CD14-positive monocyte (primary cell): ENCODE measurements around the gene PARD6G. TPM values are rescaled to one million over a fixed set of nuclear protein-coding genes. Genes with fewer than 3 reads are reported as not detected.

Experiments
- DNase-seq, 3 donors: peaks; one replicate each; pipeline ENCODE4 v3.0.0-alpha.2; 2011 to 2022
- H2AFZ ChIP-seq: 2 replicates; pipeline ENCODE4 v1.6.0; 2012; ENCODE audit warnings: mild to moderate bottlenecking, low read depth, low read length, inconsistent platforms; ENCODE audit not compliant: insufficient read depth, poor library complexity, severe bottlenecking
- H3K27ac ChIP-seq, 2 donors: 1 replicate in 1 of 2; 2 replicates in 1 of 2; pipeline ENCODE4 v1.5.1; 2012 to 2013; ENCODE audit warnings: low read length in 2 of 2, control low read depth in 1 of 2, inconsistent platforms in 1 of 2, low read depth in 1 of 2, mild to moderate bottlenecking in 1 of 2
- H3K27me3 ChIP-seq, 2 donors: one replicate each; pipeline versions ENCODE4 v1.6.0 to v1.6.1; 2011 to 2013; ENCODE audit warnings: low read length in 2 of 2; ENCODE audit not compliant: control insufficient read depth in 2 of 2, insufficient read depth in 2 of 2
- H3K36me3 ChIP-seq, 2 donors: replicated peaks in 1 of 2; 1 replicate in 1 of 2; 2 replicates in 1 of 2; pipeline versions ENCODE4 v1.5.1 to v1.6.1; 2012 to 2013; ENCODE audit warnings: low read length in 2 of 2, control low read depth in 1 of 2, inconsistent platforms in 1 of 2, mild to moderate bottlenecking in 1 of 2; ENCODE audit not compliant: insufficient read depth in 2 of 2, control insufficient read depth in 1 of 2
- H3K4me1 ChIP-seq, 2 donors: 1 replicate in 1 of 2; 2 replicates in 1 of 2; pipeline versions ENCODE4 v1.5.1 to v1.6.1; 2012 to 2013; ENCODE audit warnings: low read length in 2 of 2, control low read depth in 1 of 2, inconsistent platforms in 1 of 2, mild to moderate bottlenecking in 1 of 2, moderate library complexity in 1 of 2; ENCODE audit not compliant: insufficient read depth in 2 of 2, control insufficient read depth in 1 of 2
- H3K4me2 ChIP-seq: replicated peaks from 2 replicates; pipeline ENCODE3; 2012; ENCODE audit warnings: low read length, moderate library complexity, mild to moderate bottlenecking; ENCODE audit not compliant: poor library complexity, severe bottlenecking; ENCODE audit errors: extremely low read depth
- H3K4me3 ChIP-seq, 3 experiments: fragments of 200-600 bp in 1 of 3; sonication (generic) in 1 of 3; replicated peaks in 1 of 3; 1 replicate in 2 of 3; 2 replicates in 1 of 3; pipeline ENCODE4 v1.5.1; 2011 to 2013; ENCODE audit warnings: low read length in 3 of 3, mild to moderate bottlenecking in 3 of 3, control low read depth in 2 of 3, low read depth in 2 of 3, inconsistent platforms in 1 of 3, moderate library complexity in 1 of 3
- H3K79me2 ChIP-seq: 2 replicates; pipeline ENCODE4 v1.6.0; 2012; ENCODE audit warnings: mild to moderate bottlenecking, control low read depth, inconsistent platforms, low read length, moderate library complexity; ENCODE audit not compliant: insufficient read depth
- H3K9ac ChIP-seq: 2 replicates; pipeline ENCODE4 v1.6.0; 2017; ENCODE audit warnings: low read length, mild to moderate bottlenecking; ENCODE audit not compliant: insufficient read depth, poor library complexity, severe bottlenecking
- H3K9me3 ChIP-seq, 2 donors: replicated peaks in 1 of 2; 1 replicate in 1 of 2; 2 replicates in 1 of 2; pipeline versions ENCODE4 v1.5.1 to v1.6.1; 2012 to 2013; ENCODE audit warnings: low read length in 2 of 2, control low read depth in 1 of 2; ENCODE audit not compliant: control insufficient read depth in 1 of 2, insufficient read depth in 1 of 2
- H4K20me1 ChIP-seq: 2 replicates; pipeline ENCODE4 v1.6.0; 2012; ENCODE audit warnings: mild to moderate bottlenecking, low read length, control low read depth, moderate library complexity; ENCODE audit not compliant: insufficient read depth
- H3K27ac Mint-ChIP-seq, 7 donors: one replicate each; pipeline ENCODE4 v1.8.0; 2020; ENCODE audit warnings: mild to moderate bottlenecking in 7 of 7, mixed read lengths in 7 of 7, moderate library complexity in 6 of 7, inconsistent platforms in 2 of 7
- H3K27me3 Mint-ChIP-seq, 3 donors: one replicate each; pipeline ENCODE4 v1.8.0; 2021 to 2022; ENCODE audit warnings: low read depth in 3 of 3, mild to moderate bottlenecking in 3 of 3, mixed read lengths in 3 of 3, moderate library complexity in 3 of 3, inconsistent platforms in 1 of 3
- H3K36me3 Mint-ChIP-seq, 2 donors: one replicate each; pipeline ENCODE4 v1.8.0; 2020; ENCODE audit warnings: mixed read lengths in 2 of 2, inconsistent platforms in 1 of 2, mild to moderate bottlenecking in 1 of 2
- H3K4me1 Mint-ChIP-seq: one replicate; pipeline ENCODE4 v1.8.0; 2020; ENCODE audit warnings: mild to moderate bottlenecking, mixed read lengths
- H3K4me3 Mint-ChIP-seq, 2 donors: one replicate each; pipeline ENCODE4 v1.8.0; 2020; ENCODE audit warnings: mild to moderate bottlenecking in 2 of 2, mixed read lengths in 2 of 2, moderate library complexity in 1 of 2
- H3K9me3 Mint-ChIP-seq, 7 donors: one replicate each; pipeline ENCODE4 v1.8.0; 2020 to 2022; ENCODE audit warnings: mixed read lengths in 7 of 7, mild to moderate bottlenecking in 6 of 7, moderate library complexity in 6 of 7, inconsistent platforms in 2 of 7
- CTCF ChIP-seq: fragments of 200-600 bp; IDR thresholded peaks from one replicate; pipeline ENCODE4 v1.8.0; 2022; ENCODE audit warnings: antibody characterized with exemption, mild to moderate bottlenecking
- WGBS: methylation state at CpG from one replicate; pipeline ENCODE4 v1.1.5; 2013; ENCODE audit warnings: missing lambda C conversion rate; ENCODE audit not compliant: insufficient coverage; 5-methylcytosine and 5-hydroxymethylcytosine counted together
- intact Hi-C, 2 donors: fragments of 100-400 bp; cut with micrococcal nuclease; formaldehyde crosslinking; loops; one replicate each; pipeline versions ENCODE4 v1.15.0 to v1.15.1; 2023
- polyA plus RNA-seq, 3 donors: library from polyadenylated mRNA; depleted of rRNA in 1 of 3; unstranded in 2 of 3; stranded (reverse) in 1 of 3; fragments of 300-500 nt in 2 of 3; fragments of >200 nt in 1 of 3; fragmentation: Illumina TruSeq in 2 of 3; gene quantifications; 1 replicate in 2 of 3; 2 replicates in 1 of 3; pipeline ENCODE4 v1.2.3, GENCODE V29; 2012 to 2021

PARD6G gene
- polyA plus RNA-seq, 3 donors = not detected

- 86% methylated on average over 20 of the region's 20 CpGs for WGBS
- Histone ChIP-seq H3K9me3 (no peaks in the 10 kb centered on the region), H3K27me3 (no peaks in the 10 kb centered on the region), H3K4me2 (no peak overlapping the region), H3K79me2 (no peaks in the 10 kb centered on the region), H3K9ac (no peak overlapping the region), H3K36me3 (no peaks in the 10 kb centered on the region), H3K4me1 (no peaks in the 10 kb centered on the region), H2AFZ (no peak overlapping the region), H3K27ac (no peak overlapping the region), H3K4me3 (no peak overlapping the region), H4K20me1 (no peaks in the 10 kb centered on the region)
- peaks cover 6 to 11% (median 8%) of the 10 kb centered on the region in 3 donors for H3K27me3 Mint-ChIP-seq
- no peak overlapping the region for H3K27ac Mint-ChIP-seq
- peaks cover 0 to 6% (median 0%) of the 10 kb centered on the region in 7 donors for H3K9me3 Mint-ChIP-seq
- TF ChIP-seq CTCF = no peak
- H3K36me3 Mint-ChIP-seq = no peaks in the 10 kb centered on the region
- no peaks in the 10 kb centered on the region for H3K4me1 Mint-ChIP-seq
- H3K4me3 Mint-ChIP-seq = no peak overlapping the region
- no peak for DNase-seq
- intact Hi-C loops = no loop called here
Measured at GRCh38 chr18:80179857-80180558, 67.3 kb downstream of the PARD6G start.

GRCh38 chr18:80178935-80179818 is 68.1 kb downstream of the PARD6G start:
- Histone ChIP-seq H3K36me3 (no peaks in the 10 kb centered on the region), H3K9ac (no peak overlapping the region), H3K79me2 (no peaks in the 10 kb centered on the region), H3K27ac (no peak overlapping the region), H3K4me2 (no peak overlapping the region), H3K4me1 (no peaks in the 10 kb centered on the region), H3K4me3 (no peak overlapping the region), H3K9me3 (no peaks in the 10 kb centered on the region), H3K27me3 (no peaks in the 10 kb centered on the region), H2AFZ (no peak overlapping the region), H4K20me1 (no peaks in the 10 kb centered on the region)
- H3K4me3 Mint-ChIP-seq = no peak overlapping the region
- peaks cover 6 to 11% (median 7%) of the 10 kb centered on the region in 3 donors for H3K27me3 Mint-ChIP-seq
- no peak for DNase-seq
- H3K4me1 Mint-ChIP-seq = no peaks in the 10 kb centered on the region
- TF ChIP-seq CTCF = no peak
- peaks cover 0 to 4% (median 0%) of the 10 kb centered on the region in 7 donors for H3K9me3 Mint-ChIP-seq
- WGBS = 91% methylated on average over 26 of the region's 30 CpGs
- intact Hi-C loops = no loop called here
- no peaks in the 10 kb centered on the region for H3K36me3 Mint-ChIP-seq
- no peak overlapping the region for H3K27ac Mint-ChIP-seq
